ENCODE results near the gene RCC2.

GRCh38 chr1:17471393-17471792, 31.9 kb upstream of the RCC2 start:
- TF ChIP-seq CTCF (conservative IDR thresholded peaks at IDR 0.05; ENCODE audit: low read depth, low read length) (no peak), EZH2 (IDR thresholded peaks at IDR 0.05; ENCODE audit: low read length, unreplicated experiment) (no peak)

Data from PC-3 (cell line).